HG03139 (cell line): ENCODE data around the gene GDPGP1.

Experiments used
- ATAC-seq: cut with Tn5 transposase; IDR thresholded peaks from one replicate; pipeline ENCODE4 v1.9.1; 2021; ENCODE audit not compliant: unreplicated experiment

The GDPGP1 gene

GRCh38 chr15:90203473-90203872 is 30.5 kb upstream of the GDPGP1 start:
- ATAC-seq: no peak

- no peak for ATAC-seq
Measured at GRCh38 chr15:90203922-90204321, 30.1 kb upstream of the GDPGP1 start.

DNA sequence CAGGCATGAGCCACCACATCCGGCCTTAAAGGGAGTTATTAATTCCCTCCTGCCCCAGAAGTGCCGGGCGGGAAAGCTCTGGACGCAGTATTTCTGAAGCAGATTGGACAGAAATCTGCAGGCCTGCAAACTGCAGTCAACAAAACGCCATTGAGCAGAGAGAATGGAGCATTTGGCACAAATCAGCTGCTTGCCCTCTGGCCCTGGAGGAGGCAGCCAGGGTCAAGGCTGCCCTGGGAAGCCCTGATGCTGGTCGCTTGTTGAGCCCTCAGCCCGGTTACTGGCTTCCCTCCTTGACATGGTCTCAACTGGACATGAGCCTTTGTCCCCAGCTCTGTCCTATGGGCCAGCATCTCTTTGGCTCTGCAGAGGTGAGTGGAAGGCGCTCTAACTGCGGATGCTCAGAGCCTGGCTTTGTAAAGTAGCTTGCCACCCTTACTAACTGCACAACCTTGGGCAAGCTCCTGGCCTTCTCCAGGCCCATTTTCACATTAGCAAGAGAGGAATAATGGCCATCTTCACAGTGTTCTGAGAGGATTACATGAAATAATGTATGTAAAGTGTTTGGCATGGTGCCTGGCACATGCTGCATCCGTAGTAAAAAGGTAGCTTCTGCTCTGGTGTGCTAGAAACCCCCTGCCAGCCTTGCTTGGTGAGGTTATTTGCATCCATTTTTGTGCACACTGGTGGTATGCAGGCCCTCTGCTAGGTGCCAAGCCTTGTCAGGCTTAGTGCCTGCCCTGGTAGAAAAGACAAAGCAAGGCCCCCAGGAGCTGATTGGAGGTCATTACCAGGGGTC is 28.8 kb upstream of the GDPGP1 start:
- ATAC-seq: no peak

- no peak for ATAC-seq
Measured at GRCh38 chr15:90205886-90206285, 28.1 kb upstream of the GDPGP1 start.

- no peak for ATAC-seq
Measured at GRCh38 chr15:90207252-90207651, 26.8 kb upstream of the GDPGP1 start.

- ATAC-seq: no peak
Measured at GRCh38 chr15:90208356-90208755, 25.7 kb upstream of the GDPGP1 start.

GRCh38 chr15:90209591-90209990 is 24.4 kb upstream of the GDPGP1 start:
- no peak for ATAC-seq

DNA sequence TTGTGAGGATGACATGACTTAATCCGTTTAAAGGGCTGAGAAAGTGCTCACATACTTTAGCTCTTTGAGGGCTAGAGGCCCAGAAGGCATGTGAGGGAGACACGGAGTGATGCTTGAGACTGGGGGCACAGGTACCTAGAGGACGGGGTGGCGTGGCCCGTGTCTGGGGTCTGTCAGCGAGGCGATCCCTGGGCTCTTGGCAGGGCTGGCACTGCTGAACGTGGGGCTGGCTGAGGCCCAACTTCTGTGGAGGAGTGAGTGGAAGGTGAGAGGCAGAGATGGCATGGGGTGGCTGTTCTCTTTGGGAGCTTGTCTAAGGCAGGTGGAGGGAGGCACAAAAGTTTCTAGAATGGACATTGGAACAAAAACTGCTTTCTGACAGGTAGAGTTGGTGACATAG is 23.4 kb upstream of the GDPGP1 start:
- no peak for ATAC-seq

DNA sequence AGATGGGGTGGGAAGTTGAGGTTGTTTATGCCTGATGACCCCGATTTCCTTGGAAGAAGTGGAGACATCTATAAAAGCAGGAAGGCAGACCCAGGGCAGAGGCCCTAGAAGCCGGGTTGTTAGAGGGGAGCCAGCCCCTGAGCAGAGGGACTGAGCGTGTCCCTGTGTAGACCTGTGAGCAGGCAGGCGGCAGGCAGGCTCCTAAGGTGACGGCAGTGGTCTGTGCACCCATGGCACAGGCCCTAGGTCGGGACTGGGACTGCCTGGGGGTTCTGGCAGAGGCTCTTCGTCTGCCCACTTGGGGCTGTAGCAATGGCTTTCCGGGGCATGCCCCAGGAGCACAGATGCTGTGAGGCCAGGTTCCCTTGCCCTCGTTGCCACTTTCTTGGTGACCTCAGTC is 23.0 kb upstream of the GDPGP1 start:
- ATAC-seq: no peak

DNA sequence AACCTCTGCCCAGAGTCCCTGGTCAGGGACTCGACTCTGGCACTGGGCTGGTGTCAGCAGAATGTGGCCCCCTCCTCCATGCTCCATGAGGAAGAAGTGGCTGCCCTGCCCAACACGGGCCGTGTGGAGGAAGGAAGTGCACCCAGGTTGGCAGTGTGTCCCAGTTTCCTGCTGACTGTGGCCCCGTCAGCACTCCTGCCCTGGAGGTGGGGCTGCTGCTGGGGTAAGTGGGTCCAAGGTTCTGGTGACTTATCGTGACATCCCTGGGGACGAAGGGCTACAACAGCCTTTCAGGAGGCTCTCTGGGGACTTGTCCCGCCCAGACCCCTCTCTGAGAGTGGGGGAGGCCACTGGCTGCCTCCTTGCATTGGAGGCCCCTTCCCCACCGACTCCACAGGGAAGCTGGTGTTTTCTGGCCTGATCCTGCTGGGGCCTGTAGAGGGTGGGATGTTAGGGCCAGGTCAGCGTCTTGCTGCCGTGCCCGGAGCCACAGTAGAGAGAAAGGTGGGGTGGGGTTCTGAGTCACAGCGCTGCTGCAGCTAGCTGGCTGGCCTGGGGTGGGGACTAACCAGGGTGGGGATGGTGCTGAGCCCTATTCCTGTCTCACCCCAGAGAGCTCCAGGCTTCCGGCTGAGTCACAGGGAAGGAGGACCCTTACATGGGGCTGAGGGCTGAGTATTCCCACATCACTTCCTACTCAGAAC is 22.4 kb upstream of the GDPGP1 start:
- ATAC-seq: no peak

GRCh38 chr15:90212221-90213098 is 21.5 kb upstream of the GDPGP1 start:
- no peak for ATAC-seq

GRCh38 chr15:90213122-90213817 is 20.7 kb upstream of the GDPGP1 start:
- ATAC-seq: no peak

GRCh38 chr15:90213818-90214204 is 20.2 kb upstream of the GDPGP1 start:
- no peak for ATAC-seq

- no peak for ATAC-seq
Measured at GRCh38 chr15:90214553-90215196, 19.3 kb upstream of the GDPGP1 start.

DNA sequence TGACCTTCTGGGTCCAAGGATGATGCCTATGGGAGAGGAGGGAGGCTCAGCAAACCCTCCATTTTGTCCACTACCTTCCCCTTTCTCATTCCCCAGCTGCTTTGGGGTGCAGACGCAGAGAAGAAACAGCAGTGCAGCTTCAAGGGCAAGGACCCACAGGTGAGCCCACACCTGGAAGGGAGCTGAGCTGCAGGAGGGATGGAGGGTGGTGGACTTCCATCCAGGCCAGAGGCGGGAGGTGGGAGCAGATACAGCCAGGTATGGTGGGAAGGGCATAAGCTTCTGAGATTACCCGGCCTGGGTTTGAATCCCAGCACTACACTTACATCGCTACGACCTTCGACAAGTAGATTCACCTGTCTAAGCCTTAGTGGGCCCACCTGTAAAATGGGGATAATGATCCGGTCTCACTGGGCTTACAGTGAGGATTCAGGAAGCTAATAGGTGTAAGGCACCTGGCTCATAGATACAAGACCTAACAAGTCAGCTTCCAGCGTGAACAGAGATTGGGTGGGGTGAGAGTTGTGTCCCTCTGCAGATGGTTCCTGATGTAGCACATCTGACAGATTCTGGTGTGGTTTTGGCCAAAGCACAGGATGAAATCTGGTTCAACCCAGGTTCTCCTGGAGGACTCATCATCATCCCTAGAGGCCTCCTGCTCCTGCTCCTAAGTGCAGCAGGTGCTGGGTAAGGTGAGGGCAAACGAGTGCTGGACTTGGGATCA is 16.2 kb upstream of the GDPGP1 start:
- no peak for ATAC-seq

DNA sequence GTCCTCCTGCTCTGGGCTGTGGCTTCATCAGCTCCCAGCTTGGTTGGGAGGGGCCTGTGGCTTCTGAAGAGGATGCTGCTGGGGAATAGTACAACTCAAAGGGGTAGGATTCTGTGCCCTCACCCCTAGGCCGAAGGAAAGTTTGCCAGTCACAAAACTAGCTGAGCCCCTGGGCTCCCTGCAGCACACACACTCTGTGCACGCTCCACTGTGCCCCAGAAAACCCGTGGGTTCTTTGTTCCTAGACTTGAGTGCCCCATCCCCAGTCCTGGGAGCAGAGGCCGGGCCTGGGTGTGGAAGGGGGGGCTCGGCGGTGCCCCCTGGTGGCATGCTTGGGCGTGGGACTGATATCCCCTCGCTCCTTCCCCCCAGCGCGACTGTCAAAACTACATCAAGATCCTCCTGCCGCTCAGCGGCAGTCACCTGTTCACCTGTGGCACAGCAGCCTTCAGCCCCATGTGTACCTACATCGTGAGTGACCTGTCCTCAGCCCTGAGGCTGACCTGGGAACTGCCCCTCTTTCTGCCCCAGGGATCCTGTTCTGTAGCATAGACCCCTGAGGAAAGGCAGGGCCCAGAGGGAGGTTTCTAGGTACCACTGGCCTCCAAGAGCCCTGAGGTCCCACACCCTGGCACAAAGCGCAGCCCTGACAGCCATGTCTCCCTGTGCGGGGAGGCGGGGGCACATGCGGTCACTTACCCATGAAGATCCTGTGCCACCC is 14.4 kb upstream of the GDPGP1 start:
- no peak for ATAC-seq

DNA sequence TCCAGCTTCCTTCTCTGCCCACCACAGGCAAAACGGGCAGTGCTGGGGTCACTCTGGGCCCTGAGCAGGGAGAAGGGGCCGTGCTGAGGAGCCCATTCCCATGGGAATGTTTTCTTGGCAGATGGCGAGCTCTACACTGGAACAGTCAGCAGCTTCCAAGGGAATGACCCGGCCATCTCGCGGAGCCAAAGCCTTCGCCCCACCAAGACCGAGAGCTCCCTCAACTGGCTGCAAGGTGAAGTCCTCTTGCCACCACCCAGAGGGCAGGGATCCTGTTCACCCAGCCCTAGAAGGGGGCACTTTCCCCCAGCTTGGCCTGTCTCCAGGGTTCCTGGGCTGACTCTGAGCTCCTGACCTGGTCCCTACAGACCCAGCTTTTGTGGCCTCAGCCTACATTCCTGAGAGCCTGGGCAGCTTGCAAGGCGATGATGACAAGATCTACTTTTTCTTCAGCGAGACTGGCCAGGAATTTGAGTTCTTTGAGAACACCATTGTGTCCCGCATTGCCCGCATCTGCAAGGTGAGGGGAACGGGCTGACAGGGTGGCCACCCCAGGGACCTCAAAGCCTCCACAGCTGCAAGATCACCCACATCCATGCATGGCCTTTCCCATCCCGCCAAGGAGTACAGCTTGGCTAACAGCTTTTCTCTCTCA is 12.6 kb upstream of the GDPGP1 start:
- no peak for ATAC-seq

DNA sequence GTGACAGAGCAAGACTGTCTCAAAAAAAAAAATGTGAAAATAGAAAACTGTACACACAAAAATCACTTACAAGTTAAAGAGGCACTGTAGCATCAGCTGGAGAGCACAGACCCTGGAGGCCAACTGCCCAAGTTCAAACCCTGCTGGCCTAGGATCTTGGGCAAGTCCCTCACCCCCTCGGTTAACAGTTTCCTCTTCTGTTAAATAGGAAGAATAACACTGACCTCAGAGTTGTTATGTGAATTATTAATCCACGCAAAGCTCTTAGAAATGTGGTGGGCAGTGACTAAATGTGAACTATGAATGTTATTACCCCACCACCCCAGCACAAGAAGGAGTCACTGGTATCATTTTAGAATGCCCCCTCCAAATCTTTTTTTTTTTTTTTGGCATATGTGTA is 11.5 kb upstream of the GDPGP1 start:
- no peak for ATAC-seq
